ENCODE measurements around the gene RACGAP1. TPM values are rescaled to one million over a fixed set of nuclear protein-coding genes. Genes with fewer than 3 reads are reported as not detected.

The RACGAP1 gene
- total RNA-seq, 1 experiment from 2014 or later, result 147 TPM

- Histone ChIP-seq H3K27ac (ENCODE audit: low read length) (no peak overlapping the region), H3K27me3 (ENCODE audit: control insufficient read depth, insufficient read depth, low read length) (no peaks in the 10 kb centered on the region), H3K4me3 (ENCODE audit: low read depth in 2 of 2, low read length in 2 of 2) (no peak overlapping the region), H3K4me1 (ENCODE audit: control insufficient read depth, insufficient read depth, low read length) (peaks cover 17% of the 10 kb centered on the region; the same call in 1 of the 2 replicates), H3K9me3 (ENCODE audit: control insufficient read depth, insufficient read depth, low read depth, low read length) (no peaks in the 10 kb centered on the region), H3K36me3 (ENCODE audit: control insufficient read depth, insufficient read depth, low read length) (no peaks in the 10 kb centered on the region)
- intact Hi-C loops (cut with micrococcal nuclease; ENCODE audit: unreplicated experiment), result no loop called here
- POLR2A ChIA-PET, result no interaction called here
- TF ChIP-seq SIN3A (IDR thresholded peaks at IDR 0.05; ENCODE audit: borderline replicate concordance, insufficient read depth, low read depth, low read length) (no peak), REST (IDR thresholded peaks at IDR 0.05; ENCODE audit: insufficient read depth in 1 of 2, low read depth in 2 of 2, low read length in 1 of 2) (no peak), POLR2AphosphoS5 (IDR thresholded peaks at IDR 0.05; ENCODE audit: low read depth, low read length) (no peak), TCF7L2 (IDR thresholded peaks at IDR 0.05; ENCODE audit: low read depth, low read length) (no peak)
- TF ChIP-seq, protein P1, sequence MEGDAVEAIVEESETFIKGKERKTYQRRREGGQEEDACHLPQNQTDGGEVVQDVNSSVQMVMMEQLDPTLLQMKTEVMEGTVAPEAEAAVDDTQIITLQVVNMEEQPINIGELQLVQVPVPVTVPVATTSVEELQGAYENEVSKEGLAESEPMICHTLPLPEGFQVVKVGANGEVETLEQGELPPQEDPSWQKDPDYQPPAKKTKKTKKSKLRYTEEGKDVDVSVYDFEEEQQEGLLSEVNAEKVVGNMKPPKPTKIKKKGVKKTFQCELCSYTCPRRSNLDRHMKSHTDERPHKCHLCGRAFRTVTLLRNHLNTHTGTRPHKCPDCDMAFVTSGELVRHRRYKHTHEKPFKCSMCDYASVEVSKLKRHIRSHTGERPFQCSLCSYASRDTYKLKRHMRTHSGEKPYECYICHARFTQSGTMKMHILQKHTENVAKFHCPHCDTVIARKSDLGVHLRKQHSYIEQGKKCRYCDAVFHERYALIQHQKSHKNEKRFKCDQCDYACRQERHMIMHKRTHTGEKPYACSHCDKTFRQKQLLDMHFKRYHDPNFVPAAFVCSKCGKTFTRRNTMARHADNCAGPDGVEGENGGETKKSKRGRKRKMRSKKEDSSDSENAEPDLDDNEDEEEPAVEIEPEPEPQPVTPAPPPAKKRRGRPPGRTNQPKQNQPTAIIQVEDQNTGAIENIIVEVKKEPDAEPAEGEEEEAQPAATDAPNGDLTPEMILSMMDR (IDR thresholded peaks at IDR 0.05), result no peak
- in situ Hi-C loops (cut with HindIII; ENCODE audit: low pct_unique_long_range_greater_than_20kb, low sequenced_read_pairs), result no loop called here
- ATAC-seq, result no peak
- CTCF ChIA-PET, result no interaction called here
- BruUV-seq (replicated peaks), result no TSS peak
- DNase-seq (ENCODE audit: low read depth, low spot score), result no peak
Observed at GRCh38 chr12:49973361-49973830, 51.9 kb downstream of the RACGAP1 start.

GRCh38 chr12:49972641-49973360, 52.5 kb downstream of the RACGAP1 start, which contains the start of gene AQP6:
TSS of gene AQP6 (plus strand) at chr12:49972947. CDS start at chr12:49973174, 227 bp downstream.
- in situ Hi-C loops (cut with HindIII; ENCODE audit: low pct_unique_long_range_greater_than_20kb, low sequenced_read_pairs), result no loop called here
- Histone ChIP-seq H3K27ac (ENCODE audit: low read length) (no peak within 1 kb of the TSS; the same call in 1 of the 2 replicates), H3K4me1 (ENCODE audit: control insufficient read depth, insufficient read depth, low read length) (peaks cover 17% of the 10 kb centered on the region; the same call in 1 of the 2 replicates), H3K9me3 (ENCODE audit: control insufficient read depth, insufficient read depth, low read depth, low read length) (no peaks in the 10 kb centered on the region), H3K4me3 (ENCODE audit: low read depth in 2 of 2, low read length in 2 of 2) (no peak within 1 kb of the TSS), H3K27me3 (ENCODE audit: control insufficient read depth, insufficient read depth, low read length) (no peaks in the 10 kb centered on the region), H3K36me3 (ENCODE audit: control insufficient read depth, insufficient read depth, low read length) (no peaks in the 10 kb centered on the region)
- TF ChIP-seq POLR2AphosphoS5 (IDR thresholded peaks at IDR 0.05; ENCODE audit: low read depth, low read length) (no peak), REST (IDR thresholded peaks at IDR 0.05; ENCODE audit: insufficient read depth in 1 of 2, low read depth in 2 of 2, low read length in 1 of 2) (no peak), SIN3A (IDR thresholded peaks at IDR 0.05; ENCODE audit: borderline replicate concordance, insufficient read depth, low read depth, low read length) (no peak), TCF7L2 (IDR thresholded peaks at IDR 0.05; ENCODE audit: low read depth, low read length) (no peak)
- TF ChIP-seq, protein P1 (IDR thresholded peaks at IDR 0.05), result no peak
- ChIA-PET CTCF (interaction anchor here (1.4 kb wide), 1 partner anchor 97 kb away, joined by 3 read pairs; no protein-coding TSS in a partner anchor), POLR2A (no interaction called here)
- BruUV-seq (replicated peaks), result no TSS peak
- intact Hi-C loops (cut with micrococcal nuclease; ENCODE audit: unreplicated experiment), result no loop called here
- DNase-seq (ENCODE audit: low read depth, low spot score) (no peak), ATAC-seq (no peak)
